ENCODE measurements around the gene KRT27.

The KRT27 gene

DNA sequence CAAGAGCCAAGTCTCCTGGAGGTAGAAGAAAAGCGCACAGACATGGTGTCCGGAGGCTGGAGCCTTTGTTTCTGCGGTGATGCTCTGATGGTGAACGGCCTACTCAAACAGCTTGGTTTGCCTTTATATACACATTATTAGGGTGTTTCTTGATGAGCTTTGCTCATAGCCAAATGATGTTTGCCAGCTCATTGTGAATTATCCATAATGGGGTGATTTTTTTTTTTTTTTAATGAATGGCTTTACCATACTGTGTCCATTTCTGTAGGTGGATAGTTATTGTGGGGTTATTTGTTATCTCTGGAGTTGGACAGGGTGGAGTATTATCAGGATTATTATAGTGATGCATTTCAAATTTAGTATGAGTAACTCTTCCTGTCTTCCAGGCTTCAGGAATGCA is at the start of gene KRT27:
Gene KRT27, minus strand, starts transcription at position 101 of the 400 bp plus-strand sequence. Its CDS starts 57 bp downstream, at position 44.
- no peak for ATAC-seq
- no peaks in the 10 kb centered on the region for H3K36me3 Mint-ChIP-seq (ENCODE audit: low read depth)
- H3K4me3 Mint-ChIP-seq, result no peak within 1 kb of the TSS
- no peak within 1 kb of the TSS for H3K27ac Mint-ChIP-seq
- peaks cover 52% of the 10 kb centered on the region for H3K27me3 Mint-ChIP-seq
- no peak for DNase-seq
- no peaks in the 10 kb centered on the region for H3K9me3 Mint-ChIP-seq
- no peaks in the 10 kb centered on the region for H3K4me1 Mint-ChIP-seq

DNA sequence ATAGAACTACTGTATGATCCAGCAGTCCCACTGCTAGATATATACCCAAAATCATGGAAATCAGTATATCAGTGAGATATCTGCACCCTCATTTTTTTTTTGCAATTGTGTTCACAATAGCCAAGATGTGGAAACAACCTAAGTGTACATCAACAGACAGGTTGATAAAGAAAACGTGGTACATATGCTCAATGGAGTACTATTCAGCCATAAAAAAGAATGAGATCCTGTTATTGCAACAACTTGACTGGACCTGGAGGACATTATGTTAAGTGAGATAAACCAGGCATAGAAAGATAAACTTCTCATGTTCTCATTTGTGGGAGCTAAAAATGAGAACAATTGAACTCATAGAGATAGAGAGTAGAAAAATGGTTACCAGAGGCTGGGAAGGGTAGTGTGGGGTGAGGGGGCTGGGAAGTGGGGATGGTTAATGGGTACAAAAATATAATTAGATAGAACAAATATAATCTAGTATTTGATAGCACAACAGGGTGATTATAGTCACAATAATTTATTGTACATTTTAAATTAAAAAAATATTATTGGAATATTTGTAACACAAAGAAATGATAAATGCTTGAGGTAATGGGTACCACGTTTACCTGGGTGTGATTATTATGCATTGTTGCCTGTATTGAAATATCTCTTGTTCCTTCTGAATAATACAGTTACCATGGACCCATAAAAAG is 47.9 kb upstream of the KRT27 start:
- H3K4me3 Mint-ChIP-seq, result no peak overlapping the region
- peaks cover 11% of the 10 kb centered on the region for H3K4me1 Mint-ChIP-seq
- ATAC-seq, result no peak
- no peak for DNase-seq
- H3K27ac Mint-ChIP-seq, result no peak overlapping the region
- peaks cover 6% of the 10 kb centered on the region for H3K27me3 Mint-ChIP-seq
- H3K9me3 Mint-ChIP-seq, result peaks cover 4% of the 10 kb centered on the region
- no peaks in the 10 kb centered on the region for H3K36me3 Mint-ChIP-seq (ENCODE audit: low read depth)

DNA sequence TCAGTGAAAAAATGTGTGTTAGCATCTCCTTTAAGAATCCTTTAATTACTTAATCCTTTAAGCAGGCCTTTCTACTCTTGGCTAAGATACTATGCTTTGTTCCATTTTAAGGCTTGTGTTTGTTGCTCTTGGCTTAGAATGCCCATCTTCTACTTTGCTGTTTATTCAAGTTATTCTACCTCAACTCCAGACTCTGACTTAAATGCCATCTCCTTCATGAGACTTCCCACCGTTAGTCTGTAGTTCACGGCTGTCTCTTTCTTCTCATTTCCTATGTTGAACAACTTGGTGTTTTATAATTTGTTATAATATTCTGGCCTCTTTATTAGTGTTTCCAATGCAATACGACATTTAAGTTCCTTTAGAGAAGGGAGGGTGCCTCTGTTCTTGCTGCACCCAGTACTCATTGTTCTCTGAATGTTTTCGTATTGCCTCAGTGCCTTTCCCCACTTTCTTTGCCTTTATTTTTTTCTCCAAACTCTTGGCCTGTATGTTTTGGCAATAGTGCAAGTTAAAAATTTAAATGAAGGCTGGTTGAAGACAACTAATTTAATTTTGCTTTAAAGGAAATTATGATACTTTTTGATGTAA is 46.2 kb upstream of the KRT27 start:
- Mint-ChIP-seq H3K27ac (no peak overlapping the region), H3K4me1 (peaks cover 11% of the 10 kb centered on the region), H3K4me3 (no peak overlapping the region), H3K27me3 (peaks cover 6% of the 10 kb centered on the region), H3K9me3 (peaks cover 4% of the 10 kb centered on the region), H3K36me3 (ENCODE audit: low read depth) (peaks cover under 1% of the 10 kb centered on the region)
- DNase-seq, result no peak
- no peak for ATAC-seq

- DNase-seq, result no peak
- H3K4me1 Mint-ChIP-seq, result peaks cover 11% of the 10 kb centered on the region
- H3K9me3 Mint-ChIP-seq, result peaks cover 4% of the 10 kb centered on the region
- peaks cover 6% of the 10 kb centered on the region for H3K27me3 Mint-ChIP-seq
- H3K27ac Mint-ChIP-seq, result peak overlapping the region; percentile 44
- no peak overlapping the region for H3K4me3 Mint-ChIP-seq
- ATAC-seq, result peak; percentile 49
- peaks cover 1% of the 10 kb centered on the region for H3K36me3 Mint-ChIP-seq (ENCODE audit: low read depth)
Observed at GRCh38 chr17:40827746-40828453, 45.5 kb upstream of the KRT27 start.

DNA sequence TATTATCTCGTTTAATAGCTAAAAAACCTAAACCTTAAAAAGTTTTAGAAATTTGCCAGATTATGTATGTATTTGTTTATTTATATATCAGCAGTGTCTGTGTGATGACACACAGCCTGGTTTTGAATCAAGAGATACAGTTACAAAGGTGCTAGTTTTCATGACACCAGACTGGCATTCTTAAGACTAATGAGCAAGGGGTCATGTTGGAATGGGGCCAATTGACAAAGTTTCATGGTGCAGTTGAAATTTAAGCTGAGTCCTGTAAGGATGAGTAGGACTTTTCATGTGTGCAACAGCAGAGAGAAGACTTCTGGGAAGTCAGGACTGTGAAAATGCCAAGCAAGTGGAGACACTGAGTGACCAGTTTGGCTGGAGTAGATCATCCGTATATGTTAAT is 43.2 kb upstream of the KRT27 start:
- no peak for ATAC-seq
- H3K27me3 Mint-ChIP-seq, result peaks cover 6% of the 10 kb centered on the region

GRCh38 chr17:40824015-40824832 is 41.9 kb upstream of the KRT27 start:
- H3K27me3 Mint-ChIP-seq, result peaks cover 6% of the 10 kb centered on the region
- no peaks in the 10 kb centered on the region for H3K9me3 Mint-ChIP-seq
- peaks cover 5% of the 10 kb centered on the region for H3K36me3 Mint-ChIP-seq (ENCODE audit: low read depth)
- ATAC-seq (no peak), DNase-seq (no peak)
- no peak overlapping the region for H3K4me3 Mint-ChIP-seq
- H3K4me1 Mint-ChIP-seq, result peaks cover 24% of the 10 kb centered on the region
- H3K27ac Mint-ChIP-seq, result no peak overlapping the region

More for the DNA sequence above, 43.2 kb upstream of the KRT27 start:
- Mint-ChIP-seq H3K9me3 (peaks cover 4% of the 10 kb centered on the region), H3K36me3 (ENCODE audit: low read depth) (peaks cover 5% of the 10 kb centered on the region), H3K4me1 (peaks cover 11% of the 10 kb centered on the region), H3K4me3 (no peak overlapping the region), H3K27ac (no peak overlapping the region)
- no peak for DNase-seq

DNA sequence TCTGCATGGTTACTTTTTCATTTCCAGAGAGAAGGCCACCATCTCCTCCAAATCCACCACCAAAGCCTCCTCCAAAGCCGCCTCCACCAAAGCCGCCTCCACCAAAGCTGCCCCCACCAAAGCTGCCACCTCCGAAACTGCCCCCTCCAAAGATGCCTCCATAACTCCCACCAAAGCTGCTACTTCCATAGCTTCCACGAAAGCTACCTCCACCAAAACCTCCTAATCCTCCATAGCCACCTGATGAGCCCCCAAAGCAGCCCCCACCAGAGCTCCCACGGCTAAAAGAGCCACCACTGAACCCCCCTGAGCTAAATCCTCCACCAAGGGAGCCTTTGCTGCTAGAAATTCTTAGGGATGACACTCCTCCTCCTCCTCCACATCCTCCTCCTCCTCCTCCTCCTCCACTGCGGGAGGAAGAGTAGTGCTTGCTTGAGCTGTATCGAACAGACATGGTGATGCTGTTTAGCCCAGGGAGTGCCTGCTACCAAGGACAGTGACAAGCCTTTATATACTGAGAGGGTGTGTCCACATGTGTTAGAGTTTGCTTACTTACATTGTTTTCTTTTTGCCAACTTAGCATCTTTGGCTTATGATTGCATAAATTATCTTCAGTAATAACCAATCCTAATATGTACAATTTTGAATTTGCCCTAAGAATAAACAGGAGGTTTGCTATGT is 39.9 kb upstream of the KRT27 start, which contains the start of gene KRT10:
Gene KRT10, minus strand, starts transcription at position 483 of the 681 bp plus-strand sequence. Its CDS starts 29 bp downstream, at position 454.
- DNase-seq (no peak), ATAC-seq (no peak)
- Mint-ChIP-seq H3K36me3 (ENCODE audit: low read depth) (peaks cover 16% of the 10 kb centered on the region), H3K9me3 (no peaks in the 10 kb centered on the region), H3K27ac (no peak within 1 kb of the TSS), H3K27me3 (peaks cover 6% of the 10 kb centered on the region), H3K4me3 (no peak within 1 kb of the TSS), H3K4me1 (peaks cover 28% of the 10 kb centered on the region)

- peaks cover 24% of the 10 kb centered on the region for H3K36me3 Mint-ChIP-seq (ENCODE audit: low read depth)
- H3K9me3 Mint-ChIP-seq, result no peaks in the 10 kb centered on the region
- no peak overlapping the region for H3K4me3 Mint-ChIP-seq
- ATAC-seq (no peak), DNase-seq (no peak)
- no peak overlapping the region for H3K27ac Mint-ChIP-seq
- peaks cover 2% of the 10 kb centered on the region for H3K27me3 Mint-ChIP-seq
- H3K4me1 Mint-ChIP-seq, result peaks cover 28% of the 10 kb centered on the region
Observed at GRCh38 chr17:40821536-40821935, 39.2 kb upstream of the KRT27 start.

DNA sequence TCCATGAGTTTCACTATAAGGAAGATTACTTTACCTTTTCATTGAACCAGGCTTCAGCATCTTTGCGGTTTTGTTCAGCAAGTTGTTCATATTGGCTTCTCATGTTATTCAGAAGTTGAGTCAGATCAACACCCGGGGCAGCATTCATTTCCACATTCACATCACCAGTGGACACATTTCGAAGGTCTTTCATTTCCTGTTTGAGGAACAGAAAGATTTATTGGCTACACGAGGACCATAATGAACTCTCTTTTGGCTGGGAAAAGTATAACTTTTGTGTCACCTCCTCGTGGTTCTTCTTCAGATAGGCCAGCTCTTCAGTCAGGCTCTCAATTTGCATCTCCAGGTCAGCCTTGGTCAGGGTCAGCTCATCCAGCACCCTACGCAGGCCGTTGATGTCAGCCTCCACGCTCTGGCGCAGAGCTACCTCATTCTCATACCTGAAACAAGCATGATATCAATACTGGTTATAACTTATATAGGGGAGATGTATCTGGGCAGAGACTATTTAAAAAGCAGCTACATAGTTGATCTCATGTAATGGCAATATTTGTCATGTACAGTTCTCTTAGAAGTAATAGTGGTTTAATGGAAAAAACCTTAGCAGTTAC is 38.0 kb upstream of the KRT27 start:
- DNase-seq (no peak), ATAC-seq (no peak)
- Mint-ChIP-seq H3K4me3 (peak overlapping the region; percentile 82), H3K36me3 (ENCODE audit: low read depth) (peaks cover 25% of the 10 kb centered on the region), H3K27me3 (no peaks in the 10 kb centered on the region), H3K9me3 (no peaks in the 10 kb centered on the region), H3K27ac (peak overlapping the region; percentile 81), H3K4me1 (peaks cover 26% of the 10 kb centered on the region)

DNA sequence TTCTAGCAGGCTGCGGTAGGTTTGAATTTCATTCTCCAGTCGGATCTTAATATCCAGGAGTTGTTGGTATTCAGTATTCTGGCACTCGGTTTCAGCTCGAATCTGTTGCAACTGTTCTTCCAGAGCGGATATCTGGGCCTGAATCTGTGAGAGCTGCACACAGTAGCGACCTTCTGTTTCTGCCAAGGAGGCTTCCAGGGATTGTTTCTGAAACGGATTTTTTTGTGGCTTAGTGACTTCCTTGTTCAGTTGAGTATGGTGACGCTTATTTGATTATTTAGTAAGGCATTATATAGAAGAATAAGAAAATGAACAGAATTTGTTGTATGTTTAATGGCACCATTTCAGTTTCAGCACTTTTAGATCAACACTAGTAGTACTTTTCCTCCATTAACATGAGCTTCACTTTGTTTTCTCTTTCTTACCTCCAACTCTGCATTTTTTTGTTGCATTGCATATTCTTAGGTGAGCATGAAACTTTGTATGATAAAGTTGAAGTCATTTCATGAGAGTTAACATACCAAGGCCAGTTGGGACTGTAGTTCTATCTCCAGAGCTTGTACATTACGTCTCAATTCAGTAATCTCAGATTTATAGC is 37.3 kb upstream of the KRT27 start:
- no peaks in the 10 kb centered on the region for H3K9me3 Mint-ChIP-seq
- DNase-seq (no peak), ATAC-seq (no peak)
- H3K36me3 Mint-ChIP-seq (ENCODE audit: low read depth), result peaks cover 25% of the 10 kb centered on the region
- peaks cover 26% of the 10 kb centered on the region for H3K4me1 Mint-ChIP-seq
- H3K27me3 Mint-ChIP-seq, result peaks cover 5% of the 10 kb centered on the region
- H3K27ac Mint-ChIP-seq, result peak overlapping the region; percentile 81
- H3K4me3 Mint-ChIP-seq, result peak overlapping the region; percentile 82

GRCh38 chr17:40818733-40819527 is 36.6 kb upstream of the KRT27 start:
- ATAC-seq (peak; percentile 84), DNase-seq (peak; percentile 85)
- Mint-ChIP-seq H3K9me3 (no peaks in the 10 kb centered on the region), H3K27ac (peak overlapping the region; percentile 91), H3K4me1 (peaks cover 26% of the 10 kb centered on the region), H3K36me3 (ENCODE audit: low read depth) (peaks cover 25% of the 10 kb centered on the region), H3K27me3 (peaks cover 11% of the 10 kb centered on the region), H3K4me3 (peak overlapping the region; percentile 91)

- Mint-ChIP-seq H3K4me1 (peaks cover 26% of the 10 kb centered on the region), H3K27ac (peak overlapping the region; percentile 91), H3K4me3 (peak overlapping the region; percentile 91), H3K27me3 (peaks cover 15% of the 10 kb centered on the region), H3K36me3 (ENCODE audit: low read depth) (peaks cover 24% of the 10 kb centered on the region), H3K9me3 (no peaks in the 10 kb centered on the region)
- DNase-seq (no peak), ATAC-seq (no peak)
Observed at GRCh38 chr17:40818343-40818732, 36.0 kb upstream of the KRT27 start.
